Glutamatergic neuron (in vitro differentiated cells): Measurements from ENCODE around the gene KCNJ1. TPM values are rescaled to one million over a fixed set of nuclear protein-coding genes. Genes with fewer than 3 reads are reported as not detected.

ENCODE experiments used
- DNase-seq: peaks from one replicate; pipeline ENCODE4 v3.0.0; 2022
- H3K27ac Mint-ChIP-seq: one replicate; pipeline ENCODE4 v1.8.0; 2020; ENCODE audit warnings: mild to moderate bottlenecking, mixed read lengths, inconsistent platforms; ENCODE audit not compliant: unreplicated experiment
- H3K27me3 Mint-ChIP-seq: one replicate; pipeline ENCODE4 v1.8.0; 2020; ENCODE audit warnings: mild to moderate bottlenecking, moderate library complexity, mixed read lengths, inconsistent platforms; ENCODE audit not compliant: unreplicated experiment
- H3K36me3 Mint-ChIP-seq: one replicate; pipeline ENCODE4 v1.8.0; 2020; ENCODE audit warnings: mild to moderate bottlenecking, mixed read lengths, inconsistent platforms; ENCODE audit not compliant: unreplicated experiment
- H3K4me1 Mint-ChIP-seq: one replicate; pipeline ENCODE4 v1.8.0; 2020; ENCODE audit warnings: mild to moderate bottlenecking, low read depth, mixed read lengths, inconsistent platforms; ENCODE audit not compliant: unreplicated experiment
- H3K4me3 Mint-ChIP-seq: one replicate; pipeline ENCODE4 v1.8.0; 2020; ENCODE audit warnings: mild to moderate bottlenecking, mixed read lengths, inconsistent platforms; ENCODE audit not compliant: unreplicated experiment
- H3K9me3 Mint-ChIP-seq: one replicate; pipeline ENCODE4 v1.8.0; 2020; ENCODE audit warnings: mild to moderate bottlenecking, moderate library complexity, mixed read lengths, inconsistent platforms; ENCODE audit not compliant: unreplicated experiment
- total RNA-seq: library from RNA; stranded (reverse); fragmentation: NEBNext Ultra II Directional; extraction: Animal tissue kit (Norgen Biotek cat#: 25700); gene quantifications from one replicate; pipeline ENCODE4 v1.2.1, GENCODE V29; 2021; ENCODE audit not compliant: unreplicated experiment
- TF ChIP-seq, protein P1 (sequence below): fragments of 200-600 bp; sonication (generic); IDR thresholded peaks from one replicate; pipeline ENCODE4 v1.5.0; 2021; ENCODE audit not compliant: partially characterized antibody, unreplicated experiment

KCNJ1 gene
- total RNA-seq, 1 donor from 2014 or later: not detected

DNA sequence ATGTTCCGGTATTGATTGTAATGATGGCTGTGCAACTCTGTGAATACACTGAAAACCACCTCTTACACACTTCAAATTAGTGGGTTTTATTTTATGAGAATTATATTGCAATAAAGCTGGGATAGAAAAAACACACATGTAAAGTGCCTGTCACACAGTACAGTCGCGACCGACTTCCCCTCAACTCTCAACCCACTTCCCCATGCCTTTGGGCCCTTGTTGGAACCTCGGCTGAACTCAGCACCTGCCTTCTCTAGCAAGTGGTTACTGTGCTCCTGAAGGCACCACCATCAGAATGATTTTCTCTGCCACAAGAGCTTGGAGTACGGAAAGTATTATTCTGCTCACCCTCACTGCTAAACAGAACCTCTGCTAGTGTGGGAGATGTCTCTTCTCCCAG is 13.5 kb downstream of the KCNJ1 start:
- Mint-ChIP-seq H3K4me1 (no peaks in the 10 kb centered on the region), H3K27me3 (peaks cover 2% of the 10 kb centered on the region)

DNA sequence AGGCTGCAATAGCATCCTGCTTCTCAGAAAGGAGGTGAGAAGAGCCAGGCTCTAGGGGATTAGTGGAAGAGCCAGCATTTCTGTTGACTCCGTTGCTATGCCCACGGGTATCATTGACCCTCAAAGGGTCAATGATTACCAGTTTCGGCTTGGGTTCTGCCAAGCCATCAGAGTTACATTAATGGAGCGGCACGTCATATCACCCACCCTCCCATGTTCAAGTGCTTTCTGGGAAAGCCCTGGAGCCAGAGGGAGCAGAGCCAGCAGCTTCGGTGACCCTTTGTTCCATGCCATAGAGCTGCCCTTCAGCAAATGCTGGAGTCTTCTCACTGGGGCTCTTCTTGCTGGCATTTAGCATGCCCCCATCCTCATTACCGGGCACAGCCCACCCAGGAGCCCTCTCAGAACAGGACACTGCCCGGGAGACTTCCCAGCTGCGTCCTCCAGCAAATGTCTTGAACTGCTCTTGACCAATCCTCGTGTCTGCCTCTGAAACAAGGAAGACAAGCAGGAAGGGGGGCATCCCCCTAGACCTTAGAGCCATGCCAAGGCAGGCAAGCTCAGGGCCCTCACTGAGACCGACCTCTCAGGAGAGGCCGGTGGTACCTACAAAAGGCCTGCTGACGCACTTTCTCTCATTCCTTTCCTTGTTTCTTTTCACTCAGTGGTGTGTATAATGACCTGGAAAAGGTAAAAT is 14.6 kb downstream of the KCNJ1 start:
- Mint-ChIP-seq H3K27ac (no peak overlapping the region), H3K36me3 (peaks cover 6% of the 10 kb centered on the region), H3K4me1 (no peaks in the 10 kb centered on the region), H3K27me3 (peaks cover 2% of the 10 kb centered on the region), H3K4me3 (no peak overlapping the region), H3K9me3 (peaks cover 2% of the 10 kb centered on the region)
- TF ChIP-seq, protein P1, sequence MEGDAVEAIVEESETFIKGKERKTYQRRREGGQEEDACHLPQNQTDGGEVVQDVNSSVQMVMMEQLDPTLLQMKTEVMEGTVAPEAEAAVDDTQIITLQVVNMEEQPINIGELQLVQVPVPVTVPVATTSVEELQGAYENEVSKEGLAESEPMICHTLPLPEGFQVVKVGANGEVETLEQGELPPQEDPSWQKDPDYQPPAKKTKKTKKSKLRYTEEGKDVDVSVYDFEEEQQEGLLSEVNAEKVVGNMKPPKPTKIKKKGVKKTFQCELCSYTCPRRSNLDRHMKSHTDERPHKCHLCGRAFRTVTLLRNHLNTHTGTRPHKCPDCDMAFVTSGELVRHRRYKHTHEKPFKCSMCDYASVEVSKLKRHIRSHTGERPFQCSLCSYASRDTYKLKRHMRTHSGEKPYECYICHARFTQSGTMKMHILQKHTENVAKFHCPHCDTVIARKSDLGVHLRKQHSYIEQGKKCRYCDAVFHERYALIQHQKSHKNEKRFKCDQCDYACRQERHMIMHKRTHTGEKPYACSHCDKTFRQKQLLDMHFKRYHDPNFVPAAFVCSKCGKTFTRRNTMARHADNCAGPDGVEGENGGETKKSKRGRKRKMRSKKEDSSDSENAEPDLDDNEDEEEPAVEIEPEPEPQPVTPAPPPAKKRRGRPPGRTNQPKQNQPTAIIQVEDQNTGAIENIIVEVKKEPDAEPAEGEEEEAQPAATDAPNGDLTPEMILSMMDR: no peak
- DNase-seq: no peak

More for the DNA sequence above, 13.5 kb downstream of the KCNJ1 start:
- Mint-ChIP-seq H3K9me3 (peaks cover 2% of the 10 kb centered on the region), H3K36me3 (peaks cover 6% of the 10 kb centered on the region), H3K4me3 (no peak overlapping the region), H3K27ac (no peak overlapping the region)
- no peak for DNase-seq
- TF ChIP-seq, protein P1: no peak

DNA sequence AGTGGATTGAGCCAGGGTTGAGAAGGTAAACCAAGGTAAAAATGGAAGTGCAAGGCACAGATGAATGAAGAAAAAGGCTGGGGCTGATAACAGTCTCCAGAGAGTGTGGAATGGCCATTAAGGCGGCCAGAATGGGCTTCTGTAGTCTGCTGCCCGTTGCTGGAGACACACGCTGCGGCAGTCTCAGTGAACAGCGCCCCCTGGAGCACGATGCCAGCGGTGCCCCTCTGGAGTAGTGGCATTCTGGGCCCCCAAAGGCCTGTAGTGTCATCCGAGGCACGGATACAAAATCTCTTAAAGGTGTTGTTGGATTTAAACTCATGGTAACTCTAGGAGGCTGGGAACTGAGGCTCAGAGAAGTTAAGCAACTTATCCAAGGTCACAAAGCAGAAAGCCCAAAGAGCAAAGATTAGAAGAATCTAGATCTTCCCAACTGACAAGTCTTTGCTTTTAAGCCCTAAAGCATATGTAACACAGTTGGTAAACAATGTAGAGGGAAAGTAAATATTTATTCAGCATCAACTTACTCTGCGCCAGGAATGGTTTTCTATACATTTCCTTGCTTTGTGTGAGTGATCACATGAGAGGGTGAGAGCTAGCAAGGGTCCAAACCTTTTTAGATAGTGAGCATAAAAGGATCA is 18.2 kb downstream of the KCNJ1 start:
- Mint-ChIP-seq H3K4me3 (no peak overlapping the region), H3K27ac (no peak overlapping the region), H3K27me3 (no peaks in the 10 kb centered on the region), H3K4me1 (no peaks in the 10 kb centered on the region), H3K36me3 (peaks cover 6% of the 10 kb centered on the region), H3K9me3 (peaks cover 2% of the 10 kb centered on the region)
- TF ChIP-seq, protein P1: peak; percentile 93
- DNase-seq: peak; percentile 87

DNA sequence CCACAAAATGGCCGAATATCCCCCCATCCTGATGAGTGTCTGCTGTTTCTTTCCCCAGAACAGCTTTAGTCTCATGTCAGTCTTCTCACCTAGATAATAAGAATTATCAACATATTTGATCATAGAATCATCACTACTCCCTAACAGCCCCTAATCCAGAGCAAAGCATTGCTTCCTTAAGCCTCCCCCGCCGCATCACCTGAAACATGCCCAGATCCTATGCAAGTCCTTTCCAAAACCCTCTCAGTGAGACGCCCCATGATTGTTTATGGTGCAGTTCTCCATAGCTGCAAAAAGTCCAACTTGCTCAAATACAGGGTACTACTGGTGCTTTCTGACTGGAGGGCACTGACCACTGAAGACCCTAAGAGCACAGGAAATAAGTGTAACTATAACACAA is 20.1 kb downstream of the KCNJ1 start:
- Mint-ChIP-seq H3K9me3 (no peaks in the 10 kb centered on the region), H3K4me1 (no peaks in the 10 kb centered on the region), H3K4me3 (no peak overlapping the region), H3K27ac (no peak overlapping the region), H3K27me3 (no peaks in the 10 kb centered on the region), H3K36me3 (no peaks in the 10 kb centered on the region)
- DNase-seq: no peak
- TF ChIP-seq, protein P1: no peak

DNA sequence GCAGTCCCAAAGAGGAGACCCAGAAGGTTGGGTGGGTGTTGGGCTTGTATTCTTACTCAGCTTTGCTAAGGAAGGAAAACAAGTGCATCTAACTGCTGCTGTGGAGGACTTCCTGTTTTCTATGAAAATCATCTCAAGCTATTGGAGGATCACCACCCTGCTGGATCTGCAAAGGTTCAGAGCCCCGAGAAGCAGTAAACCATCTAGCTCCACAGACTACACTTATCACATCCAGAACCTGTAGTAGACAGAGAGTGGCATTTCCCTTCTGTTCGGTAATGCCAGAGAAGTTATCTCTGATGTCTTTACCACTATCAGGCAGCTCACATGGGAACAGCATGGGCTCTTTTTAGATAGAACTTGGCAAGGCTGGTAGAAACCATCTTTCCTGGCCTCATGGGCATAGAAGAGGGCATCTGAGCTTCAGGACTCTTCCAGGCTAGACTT is 21.7 kb downstream of the KCNJ1 start:
- DNase-seq: no peak
- no peak overlapping the region for H3K27ac Mint-ChIP-seq
- H3K9me3 Mint-ChIP-seq: no peaks in the 10 kb centered on the region
- no peaks in the 10 kb centered on the region for H3K36me3 Mint-ChIP-seq
- no peaks in the 10 kb centered on the region for H3K4me1 Mint-ChIP-seq
- no peak overlapping the region for H3K4me3 Mint-ChIP-seq
- H3K27me3 Mint-ChIP-seq: no peaks in the 10 kb centered on the region
- TF ChIP-seq, protein P1: no peak
